LNCaP clone FGC (cell line): ENCODE data around the gene LUZP2.

Source experiments
- DNase-seq: peaks from one replicate; pipeline ENCODE4 v3.0.0-alpha.2; 2011; ENCODE audit warnings: low read depth
- H3K4me3 ChIP-seq: 2 replicates; pipeline ENCODE4 v1.5.1; 2011; ENCODE audit warnings: mild to moderate bottlenecking, low read depth, low read length, control low read depth
- CTCF ChIP-seq: IDR thresholded peaks from 2 replicates; pipeline ENCODE4 v1.5.1; 2012; ENCODE audit warnings: mild to moderate bottlenecking; ENCODE audit not compliant: control insufficient read depth, insufficient read depth; ENCODE audit errors: extremely low read depth

Gene LUZP2

GRCh38 chr11:24637520-24637919 is 140.7 kb downstream of the LUZP2 start:
- no peak for DNase-seq
- H3K4me3 ChIP-seq = no peak overlapping the region
- no peak for TF ChIP-seq CTCF

GRCh38 chr11:24642648-24643047 is 145.8 kb downstream of the LUZP2 start:
- no peak for TF ChIP-seq CTCF
- H3K4me3 ChIP-seq = no peak overlapping the region
- DNase-seq = no peak

GRCh38 chr11:24645563-24645962 is 148.7 kb downstream of the LUZP2 start:
- TF ChIP-seq CTCF = no peak
- no peak for DNase-seq
- no peak overlapping the region for H3K4me3 ChIP-seq

- no peak for DNase-seq
- no peak for TF ChIP-seq CTCF
- H3K4me3 ChIP-seq = no peak overlapping the region
Measured at GRCh38 chr11:24651873-24652272, 155.0 kb downstream of the LUZP2 start.

GRCh38 chr11:24653901-24654300 is 157.0 kb downstream of the LUZP2 start:
- H3K4me3 ChIP-seq = no peak overlapping the region
- DNase-seq = no peak
- no peak for TF ChIP-seq CTCF

GRCh38 chr11:24661331-24661730 is 164.5 kb downstream of the LUZP2 start:
- H3K4me3 ChIP-seq = no peak overlapping the region
- DNase-seq = no peak
- TF ChIP-seq CTCF = no peak

- no peak for DNase-seq
- no peak for TF ChIP-seq CTCF
- H3K4me3 ChIP-seq = no peak overlapping the region
Measured at GRCh38 chr11:24664399-24664798, 167.5 kb downstream of the LUZP2 start.
